Activated CD8-positive, alpha-beta memory T cell treated with anti-CD3 and anti-CD28 coated beads for 24 hours (primary cell): ENCODE results near the gene PLAC1.

Source experiments
- DNase-seq: peaks from one replicate; pipeline ENCODE4 v3.0.0-alpha.2; 2020

Gene PLAC1

GRCh38 chrX:134658002-134658759, at the start of gene PLAC1:
TSS of gene PLAC1 (minus strand) at chrX:134658471. CDS start at chrX:134566682, 91,789 bp downstream.
- DNase-seq, result no peak

- DNase-seq, result no peak
Measured at GRCh38 chrX:134706138-134706537, 47.9 kb upstream of the PLAC1 start.

GRCh38 chrX:134695999-134696398, 37.7 kb upstream of the PLAC1 start:
- no peak for DNase-seq

GRCh38 chrX:134694333-134695322, 36.4 kb upstream of the PLAC1 start:
- no peak for DNase-seq

GRCh38 chrX:134693644-134694043, 35.4 kb upstream of the PLAC1 start:
- no peak for DNase-seq

- no peak for DNase-seq
Measured at GRCh38 chrX:134692990-134693389, 34.7 kb upstream of the PLAC1 start.

- DNase-seq, result no peak
Measured at GRCh38 chrX:134692233-134692632, 34.0 kb upstream of the PLAC1 start.

GRCh38 chrX:134691453-134691852, 33.2 kb upstream of the PLAC1 start:
- no peak for DNase-seq

- DNase-seq, result no peak
Measured at GRCh38 chrX:134688839-134689238, 30.6 kb upstream of the PLAC1 start.

- no peak for DNase-seq
Measured at GRCh38 chrX:134688031-134688823, 30.0 kb upstream of the PLAC1 start.

GRCh38 chrX:134685668-134686067, 27.4 kb upstream of the PLAC1 start:
- no peak for DNase-seq

GRCh38 chrX:134684956-134685355, 26.7 kb upstream of the PLAC1 start:
- DNase-seq, result no peak

- no peak for DNase-seq
Measured at GRCh38 chrX:134683351-134684005, 25.2 kb upstream of the PLAC1 start.

- no peak for DNase-seq
Measured at GRCh38 chrX:134682081-134682480, 23.8 kb upstream of the PLAC1 start.

- no peak for DNase-seq
Measured at GRCh38 chrX:134679644-134680043, 21.4 kb upstream of the PLAC1 start.

GRCh38 chrX:134679221-134679620, 20.9 kb upstream of the PLAC1 start:
- no peak for DNase-seq

- no peak for DNase-seq
Measured at GRCh38 chrX:134677332-134677731, 19.1 kb upstream of the PLAC1 start.

- DNase-seq, result no peak
Measured at GRCh38 chrX:134676436-134676835, 18.2 kb upstream of the PLAC1 start.

- DNase-seq, result no peak
Measured at GRCh38 chrX:134673123-134673522, 14.9 kb upstream of the PLAC1 start.

GRCh38 chrX:134672101-134672500, 13.8 kb upstream of the PLAC1 start:
- no peak for DNase-seq

GRCh38 chrX:134671294-134671693, 13.0 kb upstream of the PLAC1 start:
- DNase-seq, result no peak

GRCh38 chrX:134670134-134670924, 12.1 kb upstream of the PLAC1 start:
- DNase-seq, result no peak
